Prostate gland (tissue), 2 donors: ENCODE data around the gene BMERB1.

Experiments
- POLR2A ChIP-seq: fragments of 450-650 bp; IDR thresholded peaks from one replicate; pipeline ENCODE4 v1.6.1; 2016; ENCODE audit warnings: antibody characterized with exemption, mild to moderate bottlenecking
- TF ChIP-seq, protein P1 (sequence below), 4 experiments: fragments of 200-600 bp in 2 of 4; fragments of 450-650 bp in 2 of 4; sonication (generic) in 2 of 4; IDR thresholded peaks; 1 replicate in 3 of 4; 2 replicates in 1 of 4; pipeline ENCODE4 v1.5.1; 2016 to 2019; ENCODE audit warnings: antibody characterized with exemption in 4 of 4, mild to moderate bottlenecking in 2 of 4, moderate library complexity in 2 of 4

DNA sequence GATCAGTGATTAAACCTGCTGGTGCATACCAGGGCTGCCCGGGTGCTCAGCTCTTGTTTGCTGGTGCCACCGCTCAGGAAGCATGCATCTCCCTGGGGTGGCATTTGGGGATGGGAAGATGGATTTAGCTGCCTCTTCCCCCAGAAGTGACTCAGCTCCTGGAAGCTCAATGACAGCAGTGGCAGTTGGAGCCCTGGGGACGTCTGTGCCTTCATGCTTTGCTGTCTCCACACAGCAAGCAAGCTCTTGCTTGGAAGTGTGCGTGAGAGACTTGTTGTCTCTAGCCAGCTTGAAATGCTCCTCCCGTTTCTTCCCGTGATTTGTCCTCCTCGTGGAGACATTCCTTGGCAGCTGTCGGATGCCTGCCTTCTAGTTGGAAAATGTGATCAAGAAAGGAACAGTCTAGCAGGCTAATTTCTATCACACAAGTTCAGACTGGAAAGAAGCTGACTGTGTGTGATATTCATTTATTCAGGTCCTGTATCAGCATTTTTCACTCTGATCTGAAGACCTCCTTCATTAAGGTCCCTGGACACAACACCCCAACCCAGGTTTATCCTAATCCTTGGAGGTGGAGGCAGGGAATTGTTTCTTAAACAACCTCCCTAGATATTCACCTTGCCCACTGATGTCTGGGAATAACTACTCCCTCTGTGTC lies 73.0 kb downstream of the BMERB1 start:
- TF ChIP-seq, protein P1, sequence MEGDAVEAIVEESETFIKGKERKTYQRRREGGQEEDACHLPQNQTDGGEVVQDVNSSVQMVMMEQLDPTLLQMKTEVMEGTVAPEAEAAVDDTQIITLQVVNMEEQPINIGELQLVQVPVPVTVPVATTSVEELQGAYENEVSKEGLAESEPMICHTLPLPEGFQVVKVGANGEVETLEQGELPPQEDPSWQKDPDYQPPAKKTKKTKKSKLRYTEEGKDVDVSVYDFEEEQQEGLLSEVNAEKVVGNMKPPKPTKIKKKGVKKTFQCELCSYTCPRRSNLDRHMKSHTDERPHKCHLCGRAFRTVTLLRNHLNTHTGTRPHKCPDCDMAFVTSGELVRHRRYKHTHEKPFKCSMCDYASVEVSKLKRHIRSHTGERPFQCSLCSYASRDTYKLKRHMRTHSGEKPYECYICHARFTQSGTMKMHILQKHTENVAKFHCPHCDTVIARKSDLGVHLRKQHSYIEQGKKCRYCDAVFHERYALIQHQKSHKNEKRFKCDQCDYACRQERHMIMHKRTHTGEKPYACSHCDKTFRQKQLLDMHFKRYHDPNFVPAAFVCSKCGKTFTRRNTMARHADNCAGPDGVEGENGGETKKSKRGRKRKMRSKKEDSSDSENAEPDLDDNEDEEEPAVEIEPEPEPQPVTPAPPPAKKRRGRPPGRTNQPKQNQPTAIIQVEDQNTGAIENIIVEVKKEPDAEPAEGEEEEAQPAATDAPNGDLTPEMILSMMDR (IDR thresholded peaks at IDR 0.05) = no peak
- TF ChIP-seq POLR2A = no peak
